IMR-90 (cell line): ENCODE data around the gene FASLG. TPM values are rescaled to one million over a fixed set of nuclear protein-coding genes. Genes with fewer than 3 reads are reported as not detected.

Experiments
- ATAC-seq: fragments of 200-7000 bp; cut with Tn5 transposase; 2 replicates; pipeline ENCODE4 v1.9.1; 2020; ENCODE audit warnings: low read depth, mild to moderate bottlenecking, moderate library complexity
- BruUV-seq: library from RNA; stranded (reverse); fragments of 400-500 nt; replicated peaks from 2 replicates; lab custom pipeline; 2021; lab: Mats Ljungman, UMichigan
- CTCF ChIA-PET: fragments of 300-600 bp; formaldehyde crosslinking; extraction: SDS; loops from one replicate; lab custom pipeline; 2021; ENCODE audit warnings: antibody characterized with exemption; lab: Yijun Ruan, JAX
- POLR2A ChIA-PET: fragments of 300-600 bp; sonication (Branson Sonifier 250); formaldehyde crosslinking; loops from one replicate; lab custom pipeline; 2022; ENCODE audit warnings: antibody characterized with exemption; ENCODE audit not compliant: unreplicated experiment; lab: Charles Lee
- DNase-seq: peaks from one replicate; pipeline ENCODE4 v3.0.0; 2013
- H2AFZ ChIP-seq: replicated peaks from 2 replicates; pipeline ENCODE3; 2013; ENCODE audit warnings: low read length, mild to moderate bottlenecking; ENCODE audit not compliant: poor library complexity
- H2AK5ac ChIP-seq: 2 replicates; pipeline ENCODE4 v1.6.1; 2013; ENCODE audit warnings: low read depth, low read length, inconsistent platforms
- H2AK9ac ChIP-seq: replicated peaks from 2 replicates; pipeline ENCODE3; 2013; ENCODE audit warnings: mild to moderate bottlenecking, low read depth, low read length, moderate library complexity; ENCODE audit not compliant: poor library complexity
- H2BK120ac ChIP-seq: 2 replicates; pipeline ENCODE4 v1.6.1; 2013; ENCODE audit warnings: low read depth, low read length, inconsistent platforms
- H2BK15ac ChIP-seq: 3 replicates; pipeline ENCODE4 v1.6.1; 2013; ENCODE audit warnings: low read depth, low read length, inconsistent platforms
- H2BK20ac ChIP-seq: 2 replicates; pipeline ENCODE4 v1.6.1; 2013; ENCODE audit warnings: low read depth, mild to moderate bottlenecking, inconsistent platforms, low read length, moderate library complexity
- H2BK5ac ChIP-seq: 2 replicates; pipeline ENCODE4 v1.6.1; 2013; ENCODE audit warnings: mild to moderate bottlenecking, low read depth, low read length, inconsistent platforms; ENCODE audit not compliant: poor library complexity, severe bottlenecking
- H3K14ac ChIP-seq: replicated peaks from 2 replicates; pipeline ENCODE4 v1.6.1; 2013; ENCODE audit warnings: low read depth, low read length, inconsistent platforms
- H3K18ac ChIP-seq: 2 replicates; pipeline ENCODE4 v1.6.1; 2013; ENCODE audit warnings: low read depth, low read length, control low read depth
- H3K23ac ChIP-seq: 2 replicates; pipeline ENCODE4 v1.6.1; 2013; ENCODE audit warnings: low read depth, low read length, inconsistent platforms
- H3K27ac ChIP-seq: 2 replicates; pipeline ENCODE4 v1.5.1; 2013; ENCODE audit warnings: mild to moderate bottlenecking, control low read depth, low read length; ENCODE audit not compliant: insufficient read depth
- H3K27me3 ChIP-seq: 2 replicates; pipeline ENCODE4 v1.6.1; 2013; ENCODE audit warnings: low read length; ENCODE audit not compliant: control insufficient read depth, insufficient read depth
- H3K36me3 ChIP-seq: 2 replicates; pipeline ENCODE4 v1.6.1; 2013; ENCODE audit warnings: low read length, mixed read lengths; ENCODE audit not compliant: control insufficient read depth, insufficient read depth
- H3K4ac ChIP-seq: 2 replicates; pipeline ENCODE4 v1.6.1; 2013; ENCODE audit warnings: low read depth, low read length, inconsistent platforms
- H3K4me1 ChIP-seq: 2 replicates; pipeline ENCODE4 v1.6.1; 2013; ENCODE audit warnings: low read length, mixed read lengths; ENCODE audit not compliant: control insufficient read depth, insufficient read depth
- H3K4me2 ChIP-seq: 2 replicates; pipeline ENCODE4 v1.6.1; 2013; ENCODE audit warnings: low read depth, mild to moderate bottlenecking, control low read depth, low read length, moderate library complexity
- H3K4me3 ChIP-seq: 2 replicates; pipeline ENCODE4 v1.5.1; 2013; ENCODE audit warnings: low read depth, mild to moderate bottlenecking, control low read depth, low read length, moderate library complexity; ENCODE audit not compliant: insufficient read depth
- H3K56ac ChIP-seq: 2 replicates; pipeline ENCODE4 v1.6.1; 2013; ENCODE audit warnings: low read length, inconsistent platforms; ENCODE audit not compliant: insufficient read depth; ENCODE audit errors: extremely low read depth
- H3K79me1 ChIP-seq, 2 experiments: 2 replicates each; pipeline ENCODE4 v1.6.1; 2013; ENCODE audit warnings: low read length in 2 of 2, inconsistent platforms in 1 of 2, low read depth in 1 of 2
- H3K9ac ChIP-seq: 2 replicates; pipeline ENCODE4 v1.6.1; 2013; ENCODE audit warnings: low read depth, low read length, control low read depth
- H3K9me1 ChIP-seq: 2 replicates; pipeline ENCODE4 v1.6.1; 2013; ENCODE audit warnings: low read length, inconsistent platforms; ENCODE audit not compliant: insufficient read depth
- H3K9me3 ChIP-seq: 2 replicates; pipeline ENCODE4 v1.6.1; 2013; ENCODE audit warnings: low read length; ENCODE audit not compliant: control insufficient read depth, insufficient read depth
- H4K20me1 ChIP-seq: 2 replicates; pipeline ENCODE4 v1.6.1; 2013; ENCODE audit warnings: low read length, inconsistent platforms; ENCODE audit not compliant: insufficient read depth
- H4K5ac ChIP-seq: 2 replicates; pipeline ENCODE4 v1.6.1; 2013; ENCODE audit warnings: mild to moderate bottlenecking, low read depth, low read length, control low read depth
- H4K8ac ChIP-seq, 2 experiments: 2 replicates each; pipeline ENCODE4 v1.6.1; 2013; ENCODE audit warnings: low read depth in 2 of 2, low read length in 2 of 2, control low read depth in 1 of 2, inconsistent platforms in 1 of 2
- H4K91ac ChIP-seq: 2 replicates; pipeline ENCODE4 v1.6.1; 2013; ENCODE audit warnings: low read depth, low read length, inconsistent platforms; ENCODE audit not compliant: insufficient read depth
- BHLHE40 ChIP-seq: fragments of 150-350 bp; IDR thresholded peaks from 2 replicates; pipeline ENCODE4 v1.6.1; 2016; ENCODE audit warnings: mild to moderate bottlenecking, low read depth, low read length
- CEBPB ChIP-seq: IDR thresholded peaks from 2 replicates; pipeline ENCODE4 v1.6.1; 2012; ENCODE audit warnings: low read depth, low read length, improper control_type of control experiment
- CHD1 ChIP-seq: IDR thresholded peaks from 2 replicates; pipeline ENCODE4 v1.6.1; 2012; ENCODE audit warnings: low read depth, low read length, improper control_type of control experiment
- FOS ChIP-seq: fragments of 150-350 bp; IDR thresholded peaks from 2 replicates; pipeline ENCODE4 v1.6.1; 2016; ENCODE audit warnings: low read depth, low read length
- MAFK ChIP-seq: IDR thresholded peaks from 2 replicates; pipeline ENCODE4 v1.6.1; 2012; ENCODE audit warnings: low read depth, low read length, improper control_type of control experiment
- MAZ ChIP-seq: IDR thresholded peaks from 2 replicates; pipeline ENCODE4 v1.6.1; 2012; ENCODE audit warnings: low read depth, mild to moderate bottlenecking, low read length, improper control_type of control experiment, moderate library complexity, borderline replicate concordance
- MXI1 ChIP-seq: IDR thresholded peaks from 2 replicates; pipeline ENCODE4 v1.6.1; 2012; ENCODE audit warnings: low read depth, mild to moderate bottlenecking, low read length, moderate library complexity, borderline replicate concordance
- NFE2L2 ChIP-seq: fragments of 150-350 bp; IDR thresholded peaks from 2 replicates; pipeline ENCODE4 v1.6.1; 2016; ENCODE audit warnings: low read depth, mild to moderate bottlenecking, low read length
- RCOR1 ChIP-seq: IDR thresholded peaks from 2 replicates; pipeline ENCODE4 v1.6.1; 2012; ENCODE audit warnings: mild to moderate bottlenecking, low read length, improper control_type of control experiment; ENCODE audit not compliant: insufficient replicate concordance
- WGBS, 2 experiments: methylation state at CpG; one replicate each; pipeline versions ENCODE4 v1.1.5 to v1.1.7; 2013; ENCODE audit warnings: missing lambda C conversion rate in 2 of 2; ENCODE audit not compliant: insufficient read length in 1 of 2; ENCODE audit errors: extremely low coverage in 2 of 2; 5-methylcytosine and 5-hydroxymethylcytosine counted together
- dilution Hi-C: fragments of 300-500 bp; cut with HindIII; formaldehyde crosslinking; loops from one replicate; pipeline ENCODE4 v1.14.3; 2018; ENCODE audit warnings: low sequenced_read_pairs; ENCODE audit not compliant: unreplicated experiment
- in situ Hi-C: fragments of 300-500 bp; cut with MboI; formaldehyde crosslinking; loops from 3 replicates; pipeline ENCODE4 v1.14.3; 2019; ENCODE audit warnings: low sequenced_read_pairs, inconsistent platforms, mixed read lengths
- intact Hi-C: fragments of 100-400 bp; cut with micrococcal nuclease; formaldehyde crosslinking; loops from 2 replicates; pipeline ENCODE4 v1.10.0; 2022
- polyA plus RNA-seq, 3 experiments: library from polyadenylated mRNA; depleted of rRNA; stranded (reverse); fragments of >200 nt; gene quantifications; 2 replicates each; pipeline ENCODE4 v1.2.3, GENCODE V29; 2012; ENCODE audit warnings: low replicate concordance in 1 of 3
- total RNA-seq: library from RNA; depleted of rRNA; stranded (reverse); fragments of >200 nt; gene quantifications from 2 replicates; pipeline ENCODE4 v1.2.3, GENCODE V29; 2012
- TF ChIP-seq, protein P1 (sequence below): fragments of 150-350 bp; IDR thresholded peaks from 2 replicates; pipeline ENCODE4 v1.6.1; 2016; ENCODE audit warnings: low read depth, mild to moderate bottlenecking, low read length, moderate library complexity, borderline replicate concordance
- TF ChIP-seq, protein P2 (sequence below): fragments of 150-350 bp; IDR thresholded peaks from 2 replicates; pipeline ENCODE4 v1.6.1; 2017; ENCODE audit warnings: mild to moderate bottlenecking, antibody characterized with exemption, low read length, low read depth
- TF ChIP-seq, protein P3 (sequence below): conservative IDR thresholded peaks from 2 replicates; pipeline ENCODE4 v1.5.1; 2012; ENCODE audit warnings: mild to moderate bottlenecking, low read depth, low read length, improper control_type of control experiment

The FASLG gene
- total and polyA plus RNA-seq, 2 of the 4 experiments (the other 2 are of a cell fraction): 0.14 to 0.18 TPM

DNA sequence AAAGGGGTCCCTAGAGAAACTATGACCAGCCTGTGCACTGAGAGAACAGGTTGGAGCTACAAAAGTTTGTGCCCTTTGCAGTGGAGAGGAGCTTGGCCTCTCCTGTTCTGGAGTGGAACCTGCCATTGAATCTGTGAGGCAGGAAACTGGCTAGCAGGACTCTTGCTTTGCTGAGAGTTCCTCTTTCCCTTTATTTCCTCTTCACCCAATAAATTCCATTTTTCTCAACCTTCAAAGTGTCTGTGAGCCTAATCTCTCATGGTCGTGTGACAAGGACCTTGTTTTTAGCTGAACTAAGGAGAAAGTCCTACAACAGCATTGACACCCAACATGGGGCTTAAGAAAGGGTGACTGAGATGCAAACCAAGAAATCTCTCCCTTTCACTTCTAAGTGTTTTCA is 42.7 kb upstream of the FASLG start:
- Histone ChIP-seq H4K91ac (no peak overlapping the region), H3K27ac (no peak overlapping the region), H3K4me3 (no peak overlapping the region), H2BK15ac (no peak overlapping the region), H2AK9ac (no peak overlapping the region), H4K8ac (no peak overlapping the region), H3K36me3 (0 out of 2 replicates have a peak, but pooled peaks cover 2% of the 10 kb centered on the region), H3K79me1 (no peaks in the 10 kb centered on the region), H3K4me1 (no peaks in the 10 kb centered on the region), H3K27me3 (no peaks in the 10 kb centered on the region), H2AFZ (no peak overlapping the region), H2BK20ac (no peak overlapping the region), H3K18ac (no peak overlapping the region), H3K9me1 (no peaks in the 10 kb centered on the region), H2BK5ac (no peak overlapping the region), H3K9ac (no peak overlapping the region), H3K14ac (no peak overlapping the region), H3K9me3 (peaks cover 22% of the 10 kb centered on the region), H3K23ac (no peak overlapping the region), H4K20me1 (no peaks in the 10 kb centered on the region), H3K4ac (no peak overlapping the region), H3K56ac (no peak overlapping the region), H2AK5ac (no peak overlapping the region), H2BK120ac (no peak overlapping the region), H3K4me2 (no peak overlapping the region), H4K5ac (no peak overlapping the region)
- CTCF ChIA-PET: no interaction called here
- TF ChIP-seq BHLHE40 (no peak), CHD1 (no peak), RCOR1 (no peak), MAZ (no peak), NFE2L2 (no peak), CEBPB (no peak), MAFK (no peak), FOS (no peak), MXI1 (no peak)
- TF ChIP-seq, protein P1, sequence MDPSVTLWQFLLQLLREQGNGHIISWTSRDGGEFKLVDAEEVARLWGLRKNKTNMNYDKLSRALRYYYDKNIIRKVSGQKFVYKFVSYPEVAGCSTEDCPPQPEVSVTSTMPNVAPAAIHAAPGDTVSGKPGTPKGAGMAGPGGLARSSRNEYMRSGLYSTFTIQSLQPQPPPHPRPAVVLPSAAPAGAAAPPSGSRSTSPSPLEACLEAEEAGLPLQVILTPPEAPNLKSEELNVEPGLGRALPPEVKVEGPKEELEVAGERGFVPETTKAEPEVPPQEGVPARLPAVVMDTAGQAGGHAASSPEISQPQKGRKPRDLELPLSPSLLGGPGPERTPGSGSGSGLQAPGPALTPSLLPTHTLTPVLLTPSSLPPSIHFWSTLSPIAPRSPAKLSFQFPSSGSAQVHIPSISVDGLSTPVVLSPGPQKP: no peak
- TF ChIP-seq, protein P2, sequence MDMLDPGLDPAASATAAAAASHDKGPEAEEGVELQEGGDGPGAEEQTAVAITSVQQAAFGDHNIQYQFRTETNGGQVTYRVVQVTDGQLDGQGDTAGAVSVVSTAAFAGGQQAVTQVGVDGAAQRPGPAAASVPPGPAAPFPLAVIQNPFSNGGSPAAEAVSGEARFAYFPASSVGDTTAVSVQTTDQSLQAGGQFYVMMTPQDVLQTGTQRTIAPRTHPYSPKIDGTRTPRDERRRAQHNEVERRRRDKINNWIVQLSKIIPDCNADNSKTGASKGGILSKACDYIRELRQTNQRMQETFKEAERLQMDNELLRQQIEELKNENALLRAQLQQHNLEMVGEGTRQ: no peak
- TF ChIP-seq, protein P3, sequence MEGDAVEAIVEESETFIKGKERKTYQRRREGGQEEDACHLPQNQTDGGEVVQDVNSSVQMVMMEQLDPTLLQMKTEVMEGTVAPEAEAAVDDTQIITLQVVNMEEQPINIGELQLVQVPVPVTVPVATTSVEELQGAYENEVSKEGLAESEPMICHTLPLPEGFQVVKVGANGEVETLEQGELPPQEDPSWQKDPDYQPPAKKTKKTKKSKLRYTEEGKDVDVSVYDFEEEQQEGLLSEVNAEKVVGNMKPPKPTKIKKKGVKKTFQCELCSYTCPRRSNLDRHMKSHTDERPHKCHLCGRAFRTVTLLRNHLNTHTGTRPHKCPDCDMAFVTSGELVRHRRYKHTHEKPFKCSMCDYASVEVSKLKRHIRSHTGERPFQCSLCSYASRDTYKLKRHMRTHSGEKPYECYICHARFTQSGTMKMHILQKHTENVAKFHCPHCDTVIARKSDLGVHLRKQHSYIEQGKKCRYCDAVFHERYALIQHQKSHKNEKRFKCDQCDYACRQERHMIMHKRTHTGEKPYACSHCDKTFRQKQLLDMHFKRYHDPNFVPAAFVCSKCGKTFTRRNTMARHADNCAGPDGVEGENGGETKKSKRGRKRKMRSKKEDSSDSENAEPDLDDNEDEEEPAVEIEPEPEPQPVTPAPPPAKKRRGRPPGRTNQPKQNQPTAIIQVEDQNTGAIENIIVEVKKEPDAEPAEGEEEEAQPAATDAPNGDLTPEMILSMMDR: no peak
- intact Hi-C loops: no loop called here
- ATAC-seq: no peak
- BruUV-seq: no TSS peak
- no peak for DNase-seq
- no CpG with 5 or more reads among the region's 1 CpG for WGBS, 2 experiments
- in situ Hi-C loops: no loop called here
- POLR2A ChIA-PET: no interaction called here
- dilution Hi-C loops: no loop called here
